Kasumi-1 (cell line): ENCODE data around the gene NFATC1.

ENCODE experiments used
- DNase-seq, 2 experiments: peaks; one replicate each; lab custom pipeline; 2025; lab: John Stamatoyannopoulos, UW

NFATC1 gene

DNA sequence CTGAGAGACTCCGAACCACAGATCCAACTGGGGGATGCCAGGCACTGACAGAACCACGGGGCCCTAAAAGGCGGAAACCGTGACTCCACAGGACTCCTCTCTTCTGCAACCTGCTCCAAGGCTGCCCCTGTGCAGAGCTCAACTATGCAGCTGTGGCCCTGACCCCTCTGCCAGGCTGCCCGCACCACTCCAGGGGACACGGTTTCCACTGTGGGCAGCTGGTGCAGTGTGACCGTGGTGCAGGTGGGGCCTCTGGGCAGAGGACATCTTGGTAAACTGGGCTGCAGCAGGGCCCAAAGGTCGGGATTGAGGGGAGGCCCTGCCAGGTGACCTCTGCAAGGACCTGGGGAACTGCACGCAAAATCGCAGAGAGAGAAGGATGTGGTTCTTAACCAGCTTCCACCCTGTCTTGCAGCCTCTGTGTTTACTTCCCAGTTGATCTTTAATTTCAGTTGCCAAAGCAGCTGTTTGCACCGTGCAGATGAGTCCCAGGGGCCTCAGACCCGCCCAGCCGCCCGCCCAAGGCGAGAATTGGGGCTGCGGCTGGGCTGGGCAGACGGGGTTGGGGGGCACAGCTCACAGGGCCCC, 179.3 kb downstream of the NFATC1 start:
- peak; percentile 27 to 35 for DNase-seq

DNA sequence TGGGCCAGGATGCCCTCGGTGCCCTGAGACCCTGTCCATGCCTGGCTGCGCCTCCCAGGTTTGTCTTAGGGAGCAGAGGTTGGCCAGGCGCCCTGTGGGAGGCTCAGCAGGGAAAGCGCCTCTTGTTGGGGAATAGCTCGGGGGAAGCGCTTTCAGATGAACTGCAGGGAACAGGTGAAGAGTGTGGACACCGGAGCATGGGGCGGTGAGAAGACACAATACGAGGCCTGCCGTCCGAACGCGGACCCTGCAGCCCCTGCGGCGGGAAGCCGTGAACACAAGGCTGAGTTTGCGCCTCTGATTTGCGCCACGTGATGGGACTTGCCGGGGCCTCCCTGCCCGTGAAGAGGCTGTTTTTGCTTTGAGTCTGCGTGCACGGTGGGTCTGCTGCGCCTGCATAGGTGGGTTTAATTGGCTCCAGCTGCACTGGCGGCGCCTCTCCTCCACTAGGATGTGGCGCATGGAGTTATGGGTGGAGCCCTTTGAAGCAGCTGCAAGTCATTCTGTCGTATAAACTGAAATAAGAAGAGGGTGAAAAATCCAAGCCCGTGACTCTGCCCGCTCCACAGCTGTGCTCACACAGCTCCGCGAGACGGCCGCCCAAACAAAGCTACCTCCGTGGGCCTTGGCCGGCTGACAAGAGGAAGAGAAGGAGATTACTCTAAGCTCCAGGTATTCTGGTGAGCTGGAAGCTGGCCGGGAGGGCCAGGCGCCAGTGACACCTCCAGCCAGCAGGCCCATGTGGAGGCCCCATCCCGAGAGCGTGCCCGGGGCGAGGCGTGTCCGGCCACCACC, 180.4 kb downstream of the NFATC1 start:
- no peak for DNase-seq

DNA sequence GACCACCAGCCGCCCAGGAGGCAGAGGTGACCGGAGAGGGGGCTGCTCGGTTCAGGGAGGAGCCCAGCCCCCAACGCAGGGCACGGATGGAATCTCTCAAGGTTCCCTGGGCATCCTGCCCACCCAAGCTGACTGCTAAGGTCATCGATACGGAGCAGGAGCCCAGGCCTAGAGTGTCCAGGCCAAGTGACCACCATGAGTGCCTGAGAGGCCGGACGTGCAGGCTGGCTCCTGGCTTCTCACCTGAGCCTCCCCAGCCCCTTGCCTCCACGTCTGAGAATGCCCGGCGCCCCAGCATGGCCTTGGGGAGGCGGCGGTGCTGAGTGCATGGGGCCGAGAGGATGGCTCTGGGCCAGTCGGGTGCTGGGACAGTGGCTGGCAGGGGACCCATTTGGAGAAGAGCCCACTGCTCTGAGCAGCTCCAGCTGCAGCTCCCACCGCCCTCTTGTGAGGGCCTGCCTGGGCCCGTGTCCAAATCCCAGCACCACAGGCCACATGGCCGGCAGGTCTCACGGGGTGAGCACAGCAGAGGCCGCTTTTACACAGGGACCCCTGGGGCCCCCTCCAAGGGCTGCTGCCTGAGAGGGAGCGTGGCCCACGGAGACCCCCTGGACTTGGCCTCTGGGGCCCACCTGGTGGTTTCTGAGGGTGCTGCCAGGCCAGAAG, 181.1 kb downstream of the NFATC1 start:
- DNase-seq: no peak

DNA sequence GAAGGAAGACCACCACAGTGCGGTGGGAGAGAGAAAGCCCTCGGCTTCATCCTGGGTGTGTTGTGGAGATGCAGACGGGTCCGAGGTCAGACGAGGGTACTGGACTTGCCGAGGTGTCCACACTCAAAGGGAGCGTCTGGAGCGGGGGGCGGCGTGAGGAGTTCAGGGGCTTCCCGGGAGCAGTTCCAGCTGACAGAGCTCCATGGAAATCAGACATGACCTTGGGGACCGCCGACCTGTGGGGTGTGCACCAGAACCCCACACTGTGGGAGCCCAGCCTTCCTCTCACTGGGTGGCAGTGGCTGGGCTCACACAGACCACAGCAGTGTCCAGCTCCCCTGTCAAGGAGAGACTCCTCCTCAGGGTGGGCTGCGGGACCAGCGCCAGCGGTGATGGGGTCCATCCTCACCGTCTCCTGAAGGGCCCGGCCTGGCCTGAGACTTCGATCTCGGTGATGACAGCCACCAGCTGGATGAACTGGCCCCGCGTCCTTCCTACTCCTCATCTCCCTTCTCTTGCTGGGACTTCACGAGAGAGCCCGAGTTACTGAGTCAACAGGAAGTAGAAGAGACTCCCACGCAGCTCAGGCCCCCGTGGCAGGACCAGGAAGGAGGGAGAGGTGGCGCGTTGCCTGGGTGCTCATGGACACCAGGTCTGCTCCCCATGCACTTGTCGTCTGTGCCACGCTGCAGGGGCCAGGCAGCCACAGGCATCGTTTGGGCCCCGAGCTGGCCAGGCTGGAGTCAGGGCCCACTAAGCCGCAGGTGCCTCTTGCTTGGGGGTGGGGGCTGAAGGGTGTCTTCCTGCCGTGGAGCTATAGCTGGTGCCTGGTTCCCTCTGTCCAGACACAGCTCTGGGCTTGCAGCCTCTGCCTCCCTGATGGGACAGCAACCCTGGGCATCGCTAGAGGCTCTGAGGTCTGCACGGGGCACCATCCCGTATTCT, 182.0 kb downstream of the NFATC1 start:
- peak in 1 of 2 experiments; percentile 17 for DNase-seq

DNA sequence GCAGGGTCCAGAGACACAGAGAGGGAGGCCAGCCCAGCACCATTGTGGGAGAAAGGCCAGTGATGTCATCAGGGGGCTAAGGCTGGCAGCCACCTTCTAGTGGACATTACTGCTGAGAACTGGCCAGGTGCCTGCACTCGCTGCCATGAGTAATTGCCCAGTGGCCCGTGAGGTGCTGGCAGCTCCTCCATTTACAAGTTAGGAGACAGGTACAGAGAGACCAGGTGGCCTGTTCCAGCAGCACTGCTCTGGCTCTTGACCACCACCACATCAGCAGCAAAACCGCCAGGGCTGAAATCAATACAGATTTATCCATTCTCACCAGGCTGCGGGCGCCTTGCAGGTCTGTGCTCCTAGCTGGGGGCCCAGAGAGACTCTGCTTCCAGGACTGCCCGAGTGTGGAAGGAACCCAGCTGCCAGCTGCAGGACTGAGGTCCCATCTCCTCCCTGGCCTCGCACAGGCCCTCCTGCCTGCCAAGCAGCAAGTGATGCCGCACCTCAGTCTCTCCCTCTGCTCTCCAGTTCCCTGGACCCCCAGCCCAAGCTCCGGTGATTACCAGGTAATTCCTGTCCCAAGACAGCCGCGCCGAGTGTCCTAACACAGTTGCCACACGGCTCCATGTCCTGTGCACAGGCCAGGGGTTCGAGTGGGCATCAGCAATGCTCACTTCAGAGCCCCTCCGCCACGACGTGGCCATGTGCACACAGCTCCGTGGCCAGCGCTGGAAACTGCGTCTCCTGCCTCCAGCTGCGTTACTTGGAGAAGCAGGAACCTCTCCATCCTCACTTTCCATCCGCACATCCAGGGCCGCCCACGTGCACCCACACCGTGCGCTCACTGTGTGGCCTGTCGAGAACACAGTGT, 182.9 kb downstream of the NFATC1 start:
- no peak for DNase-seq
